Measurements from ENCODE around the gene SAP30. TPM values are rescaled to one million over a fixed set of nuclear protein-coding genes. Genes with fewer than 3 reads are reported as not detected.
A peak's percentile ranks its signal among the peaks of the same experiment; 100 is the strongest.

SAP30 gene
- total and polyA plus RNA-seq, 8 donors: 2.3 to 7.5 (median 4.0) TPM

DNA sequence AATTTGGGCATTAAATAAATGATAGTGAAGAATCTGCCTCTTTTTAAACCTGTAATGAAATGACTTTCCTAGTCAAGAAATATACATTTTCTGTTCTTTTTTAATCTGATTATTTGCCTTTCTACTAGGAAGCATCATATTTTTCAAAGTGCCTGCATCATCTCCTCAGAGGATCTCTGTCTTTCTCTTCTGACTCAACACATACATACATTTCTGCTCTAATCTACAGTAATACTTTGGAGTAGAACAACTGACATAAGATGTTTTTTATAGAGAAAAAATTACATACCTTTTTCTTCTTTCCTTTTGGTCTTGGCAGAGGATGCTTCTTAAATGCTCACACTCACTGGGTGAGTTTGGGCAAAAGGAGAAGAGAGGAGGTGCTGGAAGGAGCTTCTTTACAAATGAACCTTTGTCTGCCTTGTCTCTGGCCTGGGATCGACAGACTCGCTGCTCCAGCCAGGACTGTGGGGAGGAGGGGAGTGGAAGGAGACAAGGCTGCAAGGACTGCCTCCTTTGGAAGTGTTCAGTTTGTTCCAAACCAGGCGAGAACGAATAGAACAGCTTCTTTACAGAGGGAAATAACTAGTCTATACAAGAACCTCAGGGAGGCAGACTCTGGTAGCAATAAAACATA is 28.1 kb downstream of the SAP30 start, which contains the start of gene SCRG1:
TSS of gene SCRG1 (minus strand) at position 338 of the 637 bp plus-strand sequence. CDS start 7,702 bp downstream, outside the sequence.
- Histone ChIP-seq H3K4me3 (no peak within 1 kb of the TSS), H3K9me3 (no peaks in the 10 kb centered on the region), H3K27ac (no peak within 1 kb of the TSS), H3K36me3 (no peaks in the 10 kb centered on the region), H3K27me3 (no peaks in the 10 kb centered on the region), H3K4me1 (peaks cover 0 to 4% (median 0%) of the 10 kb centered on the region in 3 donors)
- no peak for DNase-seq
- TF ChIP-seq, protein P1, sequence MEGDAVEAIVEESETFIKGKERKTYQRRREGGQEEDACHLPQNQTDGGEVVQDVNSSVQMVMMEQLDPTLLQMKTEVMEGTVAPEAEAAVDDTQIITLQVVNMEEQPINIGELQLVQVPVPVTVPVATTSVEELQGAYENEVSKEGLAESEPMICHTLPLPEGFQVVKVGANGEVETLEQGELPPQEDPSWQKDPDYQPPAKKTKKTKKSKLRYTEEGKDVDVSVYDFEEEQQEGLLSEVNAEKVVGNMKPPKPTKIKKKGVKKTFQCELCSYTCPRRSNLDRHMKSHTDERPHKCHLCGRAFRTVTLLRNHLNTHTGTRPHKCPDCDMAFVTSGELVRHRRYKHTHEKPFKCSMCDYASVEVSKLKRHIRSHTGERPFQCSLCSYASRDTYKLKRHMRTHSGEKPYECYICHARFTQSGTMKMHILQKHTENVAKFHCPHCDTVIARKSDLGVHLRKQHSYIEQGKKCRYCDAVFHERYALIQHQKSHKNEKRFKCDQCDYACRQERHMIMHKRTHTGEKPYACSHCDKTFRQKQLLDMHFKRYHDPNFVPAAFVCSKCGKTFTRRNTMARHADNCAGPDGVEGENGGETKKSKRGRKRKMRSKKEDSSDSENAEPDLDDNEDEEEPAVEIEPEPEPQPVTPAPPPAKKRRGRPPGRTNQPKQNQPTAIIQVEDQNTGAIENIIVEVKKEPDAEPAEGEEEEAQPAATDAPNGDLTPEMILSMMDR (IDR thresholded peaks at IDR 0.05): no peak
- intact Hi-C loops (cut with DNase I): no loop called here
- no peak for ATAC-seq
- 63 to 72% methylated on average over 4 of the region's 4 CpGs for WGBS, 2 donors
- no peak for FAIRE-seq

DNA sequence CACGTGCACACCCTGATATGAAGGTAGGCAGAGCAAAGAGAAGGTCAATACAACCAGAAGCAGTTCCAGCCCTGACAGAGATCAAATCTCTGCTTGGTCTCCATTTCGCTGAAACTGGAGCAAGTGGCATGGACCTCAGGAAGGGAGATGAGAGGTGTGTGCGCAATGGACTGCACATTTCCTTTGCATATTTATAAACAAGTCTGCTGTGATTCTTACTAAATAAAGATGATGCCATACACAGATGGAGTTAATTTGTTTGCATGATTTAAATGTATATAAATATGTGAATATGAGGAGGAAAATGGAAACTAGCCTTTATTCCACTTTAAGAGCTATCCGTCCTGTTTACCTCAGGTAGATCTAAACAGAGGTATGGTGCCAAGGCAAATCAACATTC is 30.3 kb downstream of the SAP30 start:
- WGBS, 2 donors: 57 to 64% methylated on average over 4 of the region's 4 CpGs
- intact Hi-C loops (cut with DNase I): no loop called here
- Histone ChIP-seq H3K4me1 (peaks cover 0 to 10% (median 0%) of the 10 kb centered on the region in 3 donors), H3K9me3 (no peaks in the 10 kb centered on the region), H3K27me3 (no peaks in the 10 kb centered on the region), H3K4me3 (no peak overlapping the region), H3K36me3 (no peaks in the 10 kb centered on the region), H3K27ac (no peak overlapping the region)
- no peak for DNase-seq
- TF ChIP-seq, protein P1 (IDR thresholded peaks at IDR 0.05): no peak
- no peak for FAIRE-seq
- ATAC-seq: peak in 2 of 4 donors; percentile 34 to 55

- Histone ChIP-seq H3K36me3 (no peaks in the 10 kb centered on the region), H3K4me1 (peaks cover 0 to 10% (median 0%) of the 10 kb centered on the region in 3 donors), H3K27me3 (no peaks in the 10 kb centered on the region), H3K4me3 (no peak overlapping the region), H3K9me3 (no peaks in the 10 kb centered on the region), H3K27ac (no peak overlapping the region)
- no peak for ATAC-seq
- FAIRE-seq: no peak
- intact Hi-C loops (cut with DNase I): no loop called here
- DNase-seq: no peak
- TF ChIP-seq, protein P1 (IDR thresholded peaks at IDR 0.05): no peak
- WGBS, 2 donors: 84 to 89% methylated on average over 2 of the region's 2 CpGs
Measured at GRCh38 chr4:173403051-173403450, 32.3 kb downstream of the SAP30 start.

DNA sequence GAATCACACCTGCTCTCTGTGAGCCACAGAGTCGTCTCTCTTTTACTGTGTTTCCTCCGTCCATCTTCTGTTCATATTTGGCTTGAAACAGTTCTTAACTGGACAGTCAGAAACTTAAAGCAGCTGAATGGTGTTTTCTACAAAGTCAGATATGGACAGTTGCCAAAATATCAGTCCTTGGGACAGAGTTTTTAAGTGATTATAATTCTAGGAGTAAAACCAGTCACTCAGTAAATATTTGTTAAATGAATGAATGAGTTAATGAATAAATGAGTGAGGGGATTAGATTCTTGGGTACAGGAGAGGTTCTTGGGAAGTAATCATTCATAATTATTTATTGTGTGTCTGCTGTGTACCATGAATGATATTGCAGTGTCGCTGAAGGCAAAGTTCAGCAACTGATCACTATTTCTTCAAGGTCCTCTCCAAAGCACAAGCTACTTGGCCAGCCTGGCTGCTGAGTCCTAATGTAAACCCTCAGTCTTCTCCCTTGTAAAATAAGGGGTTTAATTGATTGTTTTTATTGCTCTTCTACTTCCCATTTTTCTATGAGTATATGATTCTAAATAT is 33.6 kb downstream of the SAP30 start:
- H3K9me3 ChIP-seq: no peaks in the 10 kb centered on the region
- FAIRE-seq: no peak
- H3K27ac ChIP-seq: no peak overlapping the region
- H3K4me3 ChIP-seq: no peak overlapping the region
- intact Hi-C loops (cut with DNase I): no loop called here
- no peaks in the 10 kb centered on the region for H3K27me3 ChIP-seq
- no peaks in the 10 kb centered on the region for H3K36me3 ChIP-seq
- WGBS, 2 donors: 21 to 27% methylated on average over 3 of the region's 3 CpGs
- peaks cover 0 to 10% (median 0%) of the 10 kb centered on the region in 3 donors for H3K4me1 ChIP-seq
- DNase-seq: no peak
- TF ChIP-seq, protein P1 (IDR thresholded peaks at IDR 0.05): no peak
- ATAC-seq: peak; percentile 56 to 77 (median 66)

All from pancreas (tissue), 10 donors.